Measurements from ENCODE around the gene NEK6.

GRCh38 chr9:124218987-124219461, 38.7 kb upstream of the NEK6 start:
- no peak for TF ChIP-seq CTCF (IDR thresholded peaks at IDR 0.05)
- TF ChIP-seq POLR2A (IDR thresholded peaks at IDR 0.05) = no peak

Data from testis (tissue), 2 donors.